Endothelial cell (in vitro differentiated cells): ENCODE results near the gene MVK. TPM values are rescaled to one million over a fixed set of nuclear protein-coding genes. Genes with fewer than 3 reads are reported as not detected.

Source experiments
- DNase-seq: peaks from one replicate; pipeline ENCODE4 v3.0.0; 2021; ENCODE audit warnings: low spot score
- H3K27ac Mint-ChIP-seq: one replicate; pipeline ENCODE4 v1.8.0; 2021; ENCODE audit warnings: mixed read lengths, inconsistent platforms; ENCODE audit not compliant: unreplicated experiment
- H3K27me3 Mint-ChIP-seq: one replicate; pipeline ENCODE4 v1.8.0; 2021; ENCODE audit warnings: mild to moderate bottlenecking, moderate library complexity, mixed read lengths, inconsistent platforms; ENCODE audit not compliant: unreplicated experiment
- H3K36me3 Mint-ChIP-seq: one replicate; pipeline ENCODE4 v1.8.0; 2021; ENCODE audit warnings: mild to moderate bottlenecking, low read depth, mixed read lengths, inconsistent platforms; ENCODE audit not compliant: unreplicated experiment
- H3K4me1 Mint-ChIP-seq: one replicate; pipeline ENCODE4 v1.8.0; 2021; ENCODE audit warnings: mild to moderate bottlenecking, mixed read lengths, inconsistent platforms; ENCODE audit not compliant: unreplicated experiment
- H3K4me3 Mint-ChIP-seq: one replicate; pipeline ENCODE4 v1.8.0; 2021; ENCODE audit warnings: mild to moderate bottlenecking, mixed read lengths, inconsistent platforms; ENCODE audit not compliant: unreplicated experiment
- H3K9me3 Mint-ChIP-seq: one replicate; pipeline ENCODE4 v1.8.0; 2021; ENCODE audit warnings: mixed read lengths, inconsistent platforms; ENCODE audit not compliant: unreplicated experiment
- total RNA-seq: library from RNA; stranded (reverse); fragmentation: NEBNext Ultra II Directional; extraction: Animal tissue kit (Norgen Biotek cat#: 25700); gene quantifications from one replicate; pipeline ENCODE4 v1.2.1, GENCODE V29; 2021; ENCODE audit not compliant: unreplicated experiment
- TF ChIP-seq, protein P1 (sequence below): fragments of 200-600 bp; sonication (generic); IDR thresholded peaks from one replicate; pipeline ENCODE4 v1.5.0; 2021; ENCODE audit warnings: antibody characterized with exemption; ENCODE audit not compliant: unreplicated experiment

MVK gene
- total RNA-seq, 1 donor from 2014 or later: 40.7 TPM

GRCh38 chr12:109578330-109578927, 4.8 kb downstream of the MVK start:
- Mint-ChIP-seq H3K9me3 (no peaks in the 10 kb centered on the region), H3K36me3 (peaks cover 29% of the 10 kb centered on the region), H3K4me1 (peaks cover 11% of the 10 kb centered on the region), H3K27ac (no peak overlapping the region), H3K4me3 (peak overlapping the region; percentile 15), H3K27me3 (peaks cover 5% of the 10 kb centered on the region)
- DNase-seq: no peak
- TF ChIP-seq, protein P1, sequence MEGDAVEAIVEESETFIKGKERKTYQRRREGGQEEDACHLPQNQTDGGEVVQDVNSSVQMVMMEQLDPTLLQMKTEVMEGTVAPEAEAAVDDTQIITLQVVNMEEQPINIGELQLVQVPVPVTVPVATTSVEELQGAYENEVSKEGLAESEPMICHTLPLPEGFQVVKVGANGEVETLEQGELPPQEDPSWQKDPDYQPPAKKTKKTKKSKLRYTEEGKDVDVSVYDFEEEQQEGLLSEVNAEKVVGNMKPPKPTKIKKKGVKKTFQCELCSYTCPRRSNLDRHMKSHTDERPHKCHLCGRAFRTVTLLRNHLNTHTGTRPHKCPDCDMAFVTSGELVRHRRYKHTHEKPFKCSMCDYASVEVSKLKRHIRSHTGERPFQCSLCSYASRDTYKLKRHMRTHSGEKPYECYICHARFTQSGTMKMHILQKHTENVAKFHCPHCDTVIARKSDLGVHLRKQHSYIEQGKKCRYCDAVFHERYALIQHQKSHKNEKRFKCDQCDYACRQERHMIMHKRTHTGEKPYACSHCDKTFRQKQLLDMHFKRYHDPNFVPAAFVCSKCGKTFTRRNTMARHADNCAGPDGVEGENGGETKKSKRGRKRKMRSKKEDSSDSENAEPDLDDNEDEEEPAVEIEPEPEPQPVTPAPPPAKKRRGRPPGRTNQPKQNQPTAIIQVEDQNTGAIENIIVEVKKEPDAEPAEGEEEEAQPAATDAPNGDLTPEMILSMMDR: no peak

- H3K9me3 Mint-ChIP-seq: no peaks in the 10 kb centered on the region
- no peak for DNase-seq
- H3K27ac Mint-ChIP-seq: no peak overlapping the region
- H3K4me1 Mint-ChIP-seq: peaks cover 5% of the 10 kb centered on the region
- H3K36me3 Mint-ChIP-seq: peaks cover 33% of the 10 kb centered on the region
- TF ChIP-seq, protein P1: no peak
- no peak overlapping the region for H3K4me3 Mint-ChIP-seq
- H3K27me3 Mint-ChIP-seq: peaks cover 5% of the 10 kb centered on the region
Observed at GRCh38 chr12:109579639-109580038, 6.0 kb downstream of the MVK start.

DNA sequence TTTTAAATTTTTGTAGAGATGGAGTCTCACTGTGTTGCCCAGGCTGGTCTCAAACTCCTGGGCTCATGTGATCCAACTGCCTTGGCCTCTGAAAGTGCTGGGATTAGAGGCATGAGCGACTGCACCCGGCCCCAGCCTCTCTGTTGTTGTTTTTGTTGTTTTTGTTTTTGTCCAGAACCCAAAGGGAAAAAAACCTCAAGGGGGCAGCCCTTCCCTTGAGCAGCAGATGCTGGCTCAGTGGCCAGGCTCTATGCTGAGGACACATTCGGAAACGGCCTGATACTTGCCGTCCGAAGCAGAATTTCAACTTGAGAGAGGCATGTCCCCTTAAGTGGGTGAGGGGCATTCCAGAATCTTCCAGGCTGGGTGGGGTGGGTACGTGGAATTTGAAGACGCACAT, 6.7 kb downstream of the MVK start:
- TF ChIP-seq, protein P1: no peak
- no peak for DNase-seq
- Mint-ChIP-seq H3K4me1 (no peaks in the 10 kb centered on the region), H3K36me3 (peaks cover 28% of the 10 kb centered on the region), H3K9me3 (no peaks in the 10 kb centered on the region), H3K4me3 (no peak overlapping the region), H3K27ac (no peak overlapping the region), H3K27me3 (peaks cover 5% of the 10 kb centered on the region)

DNA sequence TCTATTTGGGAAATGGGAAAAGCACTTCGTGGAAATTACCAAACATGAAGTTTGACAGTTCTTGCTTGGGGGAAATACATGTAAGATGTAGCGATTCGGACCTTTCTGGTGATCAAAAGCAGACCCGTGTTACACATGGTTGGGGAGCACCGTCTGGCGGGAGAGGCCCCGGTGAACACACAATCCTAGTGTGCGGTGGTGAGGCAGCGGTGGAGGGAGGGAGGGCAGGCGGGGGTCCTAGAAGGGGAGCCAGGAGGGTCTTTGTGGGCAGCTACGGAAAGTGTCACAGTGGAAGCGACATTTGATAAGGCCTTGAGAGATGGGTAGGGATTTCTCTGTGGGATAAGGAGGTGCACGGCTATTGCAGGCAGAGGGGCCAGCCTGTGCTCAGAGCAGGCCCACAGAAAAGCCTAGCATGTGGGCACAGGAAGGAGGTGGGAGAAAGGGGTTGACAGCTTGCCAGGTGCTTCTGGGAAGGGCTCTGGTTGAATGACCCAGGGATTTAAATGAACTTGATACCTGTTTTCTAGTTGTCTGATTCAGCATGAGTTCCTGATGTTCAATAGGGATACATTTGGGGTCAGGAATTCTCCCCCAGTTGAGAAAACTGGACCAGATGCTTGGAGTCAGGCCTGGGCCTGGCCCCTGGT, 7.2 kb downstream of the MVK start:
- Mint-ChIP-seq H3K4me1 (no peaks in the 10 kb centered on the region), H3K27ac (no peak overlapping the region), H3K4me3 (peak overlapping the region; percentile 9), H3K36me3 (peaks cover 28% of the 10 kb centered on the region), H3K27me3 (peaks cover 5% of the 10 kb centered on the region), H3K9me3 (no peaks in the 10 kb centered on the region)
- no peak for DNase-seq
- TF ChIP-seq, protein P1: no peak

GRCh38 chr12:109581334-109581691, 7.7 kb downstream of the MVK start:
- H3K4me1 Mint-ChIP-seq: no peaks in the 10 kb centered on the region
- no peak overlapping the region for H3K27ac Mint-ChIP-seq
- no peak for DNase-seq
- H3K9me3 Mint-ChIP-seq: no peaks in the 10 kb centered on the region
- H3K4me3 Mint-ChIP-seq: no peak overlapping the region
- H3K27me3 Mint-ChIP-seq: peaks cover 5% of the 10 kb centered on the region
- TF ChIP-seq, protein P1: no peak
- peaks cover 25% of the 10 kb centered on the region for H3K36me3 Mint-ChIP-seq
